ENCODE data around the gene IPCEF1. TPM values are rescaled to one million over a fixed set of nuclear protein-coding genes. Genes with fewer than 3 reads are reported as not detected.

IPCEF1 gene
- total and polyA plus RNA-seq, 2 of the 8 experiments (the other 6 are each of a cell fraction or from before 2014, with no cell fraction given), result 0.41 to 0.78 TPM

DNA sequence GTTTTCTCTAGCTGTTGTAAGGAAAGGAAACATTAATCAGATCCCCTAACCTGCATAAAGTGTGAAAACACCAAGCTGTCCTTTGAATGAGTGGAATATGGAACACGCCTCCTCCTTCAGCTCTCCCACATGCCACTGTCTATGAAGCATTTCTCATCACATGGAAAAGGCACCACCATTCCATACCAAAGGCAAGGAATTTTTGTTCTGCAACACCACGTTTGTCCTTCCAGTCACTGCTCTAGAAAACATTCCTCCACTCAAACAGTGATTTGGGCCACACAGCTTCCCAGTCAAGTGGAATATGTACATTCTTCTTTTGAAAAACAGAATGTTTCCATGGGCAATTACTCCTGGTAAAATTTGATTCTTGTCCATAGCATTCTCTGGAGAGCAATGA lies 197.5 kb downstream of the IPCEF1 start (continued):
- TF ChIP-seq TCF12 (IDR thresholded peaks at IDR 0.05; ENCODE audit: low read depth, low read length), result no peak
- no peak for TF ChIP-seq SP4 (IDR thresholded peaks at IDR 0.05; ENCODE audit: low read length)

GRCh38 chr6:154157706-154158105 lies 198.9 kb downstream of the IPCEF1 start:
- Histone ChIP-seq H2AFZ (ENCODE audit: low read length) (no peak overlapping the region), H2BK5ac (ENCODE audit: low read depth, low read length) (no peak overlapping the region), H3K9ac (replicated peaks in 1 of 4; ENCODE audit: extremely low read depth in 1 of 4, low read depth in 3 of 4, low read length in 3 of 4) (no peak overlapping the region), H3K4me2 (ENCODE audit: insufficient read depth in 1 of 2, low read depth in 2 of 2, low read length in 2 of 2) (no peak overlapping the region), H3K56ac (replicated peaks; ENCODE audit: insufficient read length, low read depth, low read length) (no peak overlapping the region), H3K4ac (replicated peaks; ENCODE audit: insufficient read length, low read depth, low read length) (no peak overlapping the region), H4K91ac (replicated peaks; ENCODE audit: insufficient read length, low read length) (no peak overlapping the region), H3K79me2 (ENCODE audit: control insufficient read depth in 1 of 2, insufficient read depth in 2 of 2, low read length in 2 of 2) (no peaks in the 10 kb centered on the region), H2BK12ac (ENCODE audit: low read depth, low read length) (no peak overlapping the region), H2BK120ac (replicated peaks; ENCODE audit: low read depth, low read length) (no peak overlapping the region), H3K27me3 (replicated peaks in 1 of 4; ENCODE audit: control insufficient read depth in 3 of 4, extremely low read depth in 1 of 4, insufficient read depth in 3 of 4, low read length in 3 of 4) (no peaks in the 10 kb centered on the region), H3K79me1 (ENCODE audit: low read depth, low read length) (no peaks in the 10 kb centered on the region), H3K4me1 (replicated peaks in 1 of 4; ENCODE audit: control insufficient read depth in 3 of 4, insufficient read depth in 4 of 4, low read length in 3 of 4) (no peaks in the 10 kb centered on the region), H4K20me1 (replicated peaks in 1 of 2; ENCODE audit: control insufficient read depth in 1 of 2, insufficient read depth in 2 of 2, low read length in 2 of 2) (no peaks in the 10 kb centered on the region), H3K18ac (ENCODE audit: extremely low read depth, low read length) (no peak overlapping the region), H2BK20ac (ENCODE audit: low read length) (no peak overlapping the region), H3K36me3 (ENCODE audit: control insufficient read depth in 2 of 4, insufficient read depth in 4 of 4, low read length in 3 of 4) (no peaks in the 10 kb centered on the region), H4K5ac (ENCODE audit: insufficient read length, low read depth, low read length) (no peak overlapping the region), H3K27ac (ENCODE audit: low read depth, low read length) (no peak overlapping the region), H2AK5ac (ENCODE audit: low read depth, low read length) (no peak overlapping the region), H3K23me2 (ENCODE audit: low read depth, low read length) (no peaks in the 10 kb centered on the region), H2BK15ac (ENCODE audit: low read length) (no peak overlapping the region), H3K14ac (ENCODE audit: insufficient read length) (no peak overlapping the region), H3K4me3 (ENCODE audit: extremely low read depth in 1 of 4, insufficient read depth in 2 of 4, low read depth in 3 of 4, low read length in 4 of 4) (no peak overlapping the region), H3K9me3 (ENCODE audit: insufficient read depth in 2 of 2, low read depth in 1 of 2, low read length in 1 of 2) (peaks cover 9 to 12% of the 10 kb centered on the region in 2 experiments), H3K23ac (ENCODE audit: insufficient read length) (no peak overlapping the region), H4K8ac (ENCODE audit: extremely low read depth, insufficient read depth, low read length) (no peak overlapping the region)
- FAIRE-seq (no peak), DNase-seq (ENCODE audit: low read depth in 1 of 2, low spot score in 2 of 2) (no peak)
- POLR2A ChIA-PET (ENCODE audit: partially characterized antibody), result no interaction called here
- CTCF ChIA-PET (ENCODE audit: partially characterized antibody), result interaction anchor here (0.7 to 5.2 kb wide), 12 partner anchors 8 to 518 kb away, joined by 3 to 30 read pairs (median 3); no protein-coding TSS in a partner anchor
- TF ChIP-seq BCL11A (IDR thresholded peaks at IDR 0.05; ENCODE audit: low read depth in 2 of 2, low read length in 2 of 2), result no peak
- no peak for TF ChIP-seq CBX8 (IDR thresholded peaks at IDR 0.05; ENCODE audit: borderline replicate concordance, low read depth, low read length)
- TF ChIP-seq CREB1 (IDR thresholded peaks at IDR 0.05), result no peak
- no peak for TF ChIP-seq RFX5 (IDR thresholded peaks at IDR 0.05; ENCODE audit: borderline replicate concordance, low read depth, low read length)
- no peak for TF ChIP-seq KDM5A (IDR thresholded peaks at IDR 0.05; ENCODE audit: low read length)
- no peak for TF ChIP-seq CTBP2 (IDR thresholded peaks at IDR 0.05; ENCODE audit: borderline replicate concordance, insufficient read depth, insufficient read length, low read length)
- no peak for TF ChIP-seq NRF1 (IDR thresholded peaks at IDR 0.05; ENCODE audit: low read depth, low read length)
- TF ChIP-seq SAP30 (IDR thresholded peaks at IDR 0.05; ENCODE audit: insufficient read depth, insufficient replicate concordance, low read length), result no peak
